Measurements from ENCODE around the gene SHROOM3.

Gene SHROOM3

GRCh38 chr4:76649086-76649485 lies 214.1 kb downstream of the SHROOM3 start:
- H3K27ac ChIP-seq (ENCODE audit: low read depth, low read length): no peak overlapping the region
- TF ChIP-seq CTCF (IDR thresholded peaks at IDR 0.05; ENCODE audit: insufficient read depth, low read length, poor library complexity, severe bottlenecking): no peak
- TF ChIP-seq EZH2phosphoT487 (conservative IDR thresholded peaks at IDR 0.05; ENCODE audit: low read length): no peak
- no peaks in the 10 kb centered on the region for H3K36me3 ChIP-seq (ENCODE audit: low read length)
- H3K27me3 ChIP-seq (ENCODE audit: low read length): no peaks in the 10 kb centered on the region
- no peaks in the 10 kb centered on the region for H3K9me3 ChIP-seq (ENCODE audit: insufficient read depth, low read length)
- H3K4me2 ChIP-seq (ENCODE audit: low read depth, low read length, poor library complexity, severe bottlenecking): no peak overlapping the region
- no peaks in the 10 kb centered on the region for H3F3A ChIP-seq (ENCODE audit: insufficient read depth)
- no peaks in the 10 kb centered on the region for H3K79me2 ChIP-seq (ENCODE audit: insufficient read depth, low read length)
- no peak overlapping the region for H2AFZ ChIP-seq (ENCODE audit: low read depth, low read length, severe bottlenecking)
- no peak overlapping the region for H3K9ac ChIP-seq (ENCODE audit: low read length)
- H4K20me1 ChIP-seq (ENCODE audit: low read depth, low read length): no peaks in the 10 kb centered on the region
- H3K9me2 ChIP-seq (replicated peaks; ENCODE audit: insufficient read depth, low read length): no peaks in the 10 kb centered on the region
- H3K4me3 ChIP-seq (ENCODE audit: insufficient read depth, low read length, poor library complexity, severe bottlenecking): no peak overlapping the region

GRCh38 chr4:76651616-76652015 lies 216.6 kb downstream of the SHROOM3 start:
- H2AFZ ChIP-seq (ENCODE audit: low read depth, low read length, severe bottlenecking): no peak overlapping the region
- H4K20me1 ChIP-seq (ENCODE audit: low read depth, low read length): no peaks in the 10 kb centered on the region
- no peaks in the 10 kb centered on the region for H3K79me2 ChIP-seq (ENCODE audit: insufficient read depth, low read length)
- no peak overlapping the region for H3K4me3 ChIP-seq (ENCODE audit: insufficient read depth, low read length, poor library complexity, severe bottlenecking)
- no peaks in the 10 kb centered on the region for H3K36me3 ChIP-seq (ENCODE audit: low read length)
- no peaks in the 10 kb centered on the region for H3K27me3 ChIP-seq (ENCODE audit: low read length)
- no peaks in the 10 kb centered on the region for H3K9me3 ChIP-seq (ENCODE audit: insufficient read depth, low read length)
- no peaks in the 10 kb centered on the region for H3K9me2 ChIP-seq (replicated peaks; ENCODE audit: insufficient read depth, low read length)
- no peak overlapping the region for H3K27ac ChIP-seq (ENCODE audit: low read depth, low read length)
- TF ChIP-seq EZH2phosphoT487 (conservative IDR thresholded peaks at IDR 0.05; ENCODE audit: low read length): no peak
- H3K9ac ChIP-seq (ENCODE audit: low read length): no peak overlapping the region
- H3F3A ChIP-seq (ENCODE audit: insufficient read depth): no peaks in the 10 kb centered on the region
- H3K4me2 ChIP-seq (ENCODE audit: low read depth, low read length, poor library complexity, severe bottlenecking): no peak overlapping the region

GRCh38 chr4:76652389-76652788 lies 217.4 kb downstream of the SHROOM3 start:
- TF ChIP-seq CTCF (IDR thresholded peaks at IDR 0.05; ENCODE audit: insufficient read depth, low read length, poor library complexity, severe bottlenecking) (no peak), EZH2phosphoT487 (conservative IDR thresholded peaks at IDR 0.05; ENCODE audit: low read length) (no peak)
- Histone ChIP-seq H3K36me3 (ENCODE audit: low read length) (no peaks in the 10 kb centered on the region), H2AFZ (ENCODE audit: low read depth, low read length, severe bottlenecking) (no peak overlapping the region), H3K9me3 (ENCODE audit: insufficient read depth, low read length) (no peaks in the 10 kb centered on the region), H3K9ac (ENCODE audit: low read length) (no peak overlapping the region), H3F3A (ENCODE audit: insufficient read depth) (no peaks in the 10 kb centered on the region), H3K4me3 (ENCODE audit: insufficient read depth, low read length, poor library complexity, severe bottlenecking) (no peak overlapping the region), H4K20me1 (ENCODE audit: low read depth, low read length) (no peaks in the 10 kb centered on the region), H3K4me2 (ENCODE audit: low read depth, low read length, poor library complexity, severe bottlenecking) (no peak overlapping the region), H3K27me3 (ENCODE audit: low read length) (no peaks in the 10 kb centered on the region), H3K27ac (ENCODE audit: low read depth, low read length) (no peak overlapping the region), H3K9me2 (replicated peaks; ENCODE audit: insufficient read depth, low read length) (no peaks in the 10 kb centered on the region), H3K79me2 (ENCODE audit: insufficient read depth, low read length) (no peaks in the 10 kb centered on the region)

- H3K9ac ChIP-seq (ENCODE audit: low read length): no peak overlapping the region
- no peaks in the 10 kb centered on the region for H3K27me3 ChIP-seq (ENCODE audit: low read length)
- H3K79me2 ChIP-seq (ENCODE audit: insufficient read depth, low read length): no peaks in the 10 kb centered on the region
- no peaks in the 10 kb centered on the region for H4K20me1 ChIP-seq (ENCODE audit: low read depth, low read length)
- TF ChIP-seq CTCF (IDR thresholded peaks at IDR 0.05; ENCODE audit: insufficient read depth, low read length, poor library complexity, severe bottlenecking) (no peak), EZH2phosphoT487 (conservative IDR thresholded peaks at IDR 0.05; ENCODE audit: low read length) (no peak)
- no peak overlapping the region for H3K27ac ChIP-seq (ENCODE audit: low read depth, low read length)
- H3F3A ChIP-seq (ENCODE audit: insufficient read depth): no peaks in the 10 kb centered on the region
- H3K9me3 ChIP-seq (ENCODE audit: insufficient read depth, low read length): no peaks in the 10 kb centered on the region
- no peaks in the 10 kb centered on the region for H3K36me3 ChIP-seq (ENCODE audit: low read length)
- H3K4me2 ChIP-seq (ENCODE audit: low read depth, low read length, poor library complexity, severe bottlenecking): no peak overlapping the region
- no peak overlapping the region for H3K4me3 ChIP-seq (ENCODE audit: insufficient read depth, low read length, poor library complexity, severe bottlenecking)
- no peak overlapping the region for H2AFZ ChIP-seq (ENCODE audit: low read depth, low read length, severe bottlenecking)
- H3K9me2 ChIP-seq (replicated peaks; ENCODE audit: insufficient read depth, low read length): no peaks in the 10 kb centered on the region
Measured at GRCh38 chr4:76654084-76654483, 219.1 kb downstream of the SHROOM3 start.
